Measurements from ENCODE around the gene ICE1.
"Not testable (repeated sequence)": the region's sequence is repeated elsewhere in the genome, so short reads cannot be mapped to it uniquely, and the experiment has no call there.

ICE1 gene

GRCh38 chr5:5424736-5425135 is 2.3 kb downstream of the ICE1 start:
- Histone ChIP-seq H3K27ac (no peak overlapping the region), H3K4me3 (no peak overlapping the region)

GRCh38 chr5:5430136-5430535 is 7.7 kb downstream of the ICE1 start:
- Histone ChIP-seq H3K4me3 (no peak overlapping the region), H3K27ac (no peak overlapping the region)

DNA sequence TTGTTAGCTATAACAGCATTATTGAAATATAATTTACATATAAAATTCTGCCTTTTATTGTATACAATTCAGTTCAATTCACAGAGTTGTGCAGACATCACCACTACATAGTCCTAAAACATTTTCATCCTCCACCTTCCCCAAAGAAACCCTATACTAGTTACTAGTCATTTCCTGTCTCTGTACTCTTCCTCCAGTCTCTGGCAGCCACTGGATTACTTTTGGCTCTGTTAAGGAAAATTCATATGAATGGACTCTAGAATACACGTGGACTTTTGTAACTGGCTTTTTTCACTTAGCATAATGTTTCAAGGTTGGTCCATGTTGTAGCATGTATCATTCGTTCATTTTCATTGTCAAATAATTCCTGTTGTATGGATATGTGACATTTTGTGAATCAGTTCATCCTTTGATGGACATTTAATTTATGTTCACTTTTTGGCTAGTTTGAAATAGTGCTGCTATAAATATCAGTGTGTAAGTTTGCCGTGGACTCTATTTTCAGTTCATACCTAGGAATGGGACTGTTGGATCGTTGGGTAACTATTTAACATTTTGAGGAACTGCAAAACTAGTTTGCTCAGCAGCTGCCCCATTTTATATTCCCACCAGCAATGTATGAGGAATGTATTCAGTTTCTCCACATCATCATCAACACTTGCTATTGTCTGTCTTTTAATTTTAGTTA is 9.7 kb downstream of the ICE1 start:
- H3K27ac ChIP-seq: no peak overlapping the region
- no peak overlapping the region for H3K4me3 ChIP-seq

DNA sequence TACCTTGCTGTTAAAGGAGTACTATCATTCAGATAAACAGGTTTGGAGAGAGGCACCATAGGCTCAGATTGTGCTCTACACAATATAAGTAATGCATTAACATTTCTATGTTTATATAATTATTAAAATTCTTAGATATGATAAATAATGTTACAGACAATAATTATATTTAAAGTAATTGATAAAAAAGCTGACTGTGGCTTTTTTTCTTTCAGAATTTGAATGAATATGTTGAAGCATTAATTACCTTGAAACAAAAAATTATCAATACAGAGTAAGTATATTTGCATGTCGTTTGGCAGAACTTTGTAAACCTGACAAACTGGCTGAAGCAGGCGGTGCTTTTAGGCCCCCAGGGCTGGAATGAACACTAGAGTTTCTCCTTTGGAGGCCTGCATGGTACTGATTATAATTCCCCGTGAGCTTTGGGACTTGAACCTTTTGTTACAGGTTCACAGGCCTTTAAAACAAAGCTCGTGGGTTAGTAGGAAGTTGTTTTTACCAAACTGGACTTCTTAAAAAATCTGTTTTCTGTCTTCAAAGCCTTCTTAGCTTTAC is 13.8 kb downstream of the ICE1 start:
- Histone ChIP-seq H3K4me3 (no peak overlapping the region), H3K27ac (no peak overlapping the region)

GRCh38 chr5:5437227-5438172 is 15.0 kb downstream of the ICE1 start:
- Histone ChIP-seq H3K27ac (no peak overlapping the region), H3K4me3 (no peak overlapping the region)

- H3K4me3 ChIP-seq: no peak overlapping the region
These were observed 29.4 kb downstream of the ICE1 start for GRCh38 chr5:5451863-5452262.

DNA sequence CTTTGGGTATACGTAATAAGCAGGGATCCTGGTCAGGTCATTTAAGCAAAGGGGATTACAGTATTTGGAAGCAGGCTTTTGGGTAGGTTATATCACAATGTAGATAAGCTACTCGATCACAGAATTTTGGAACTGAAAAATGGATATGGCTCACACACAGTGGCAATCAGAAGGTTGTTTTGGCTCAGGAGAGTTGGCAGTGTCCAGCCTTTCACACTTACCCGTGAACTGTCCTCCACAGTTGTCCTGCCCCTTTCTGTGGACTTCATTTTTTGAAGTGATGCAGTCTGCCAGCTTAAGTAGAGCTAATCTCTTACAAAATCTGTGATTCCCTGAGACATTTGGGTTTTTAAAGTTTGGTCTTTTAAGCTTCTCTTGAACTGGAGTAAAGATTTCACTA is 30.7 kb downstream of the ICE1 start:
- no peak overlapping the region for H3K4me3 ChIP-seq
- H3K27ac ChIP-seq: no peak overlapping the region

More at GRCh38 chr5:5451863-5452262, 29.4 kb downstream of the ICE1 start:
- no peak overlapping the region for H3K27ac ChIP-seq

DNA sequence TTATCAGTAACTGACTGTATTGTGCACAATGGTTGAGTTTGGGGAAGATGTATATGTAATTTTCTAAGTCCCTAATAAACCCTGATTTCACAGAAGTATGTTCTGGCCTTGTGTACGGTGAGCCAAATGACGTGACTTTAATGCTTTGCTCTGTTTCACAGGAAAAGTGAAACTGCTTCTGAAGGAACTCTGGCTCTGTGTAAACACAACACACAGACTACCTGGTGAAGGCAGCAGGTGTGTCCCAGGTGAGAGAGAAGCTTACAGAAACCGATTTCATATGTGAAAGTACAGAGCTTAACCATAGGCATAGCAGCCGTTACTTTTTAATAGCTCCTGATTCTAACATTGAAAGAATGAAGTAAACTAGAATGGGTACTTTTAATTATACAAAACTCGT is 31.9 kb downstream of the ICE1 start:
- Histone ChIP-seq H3K27ac (no peak overlapping the region), H3K4me3 (no peak overlapping the region)

DNA sequence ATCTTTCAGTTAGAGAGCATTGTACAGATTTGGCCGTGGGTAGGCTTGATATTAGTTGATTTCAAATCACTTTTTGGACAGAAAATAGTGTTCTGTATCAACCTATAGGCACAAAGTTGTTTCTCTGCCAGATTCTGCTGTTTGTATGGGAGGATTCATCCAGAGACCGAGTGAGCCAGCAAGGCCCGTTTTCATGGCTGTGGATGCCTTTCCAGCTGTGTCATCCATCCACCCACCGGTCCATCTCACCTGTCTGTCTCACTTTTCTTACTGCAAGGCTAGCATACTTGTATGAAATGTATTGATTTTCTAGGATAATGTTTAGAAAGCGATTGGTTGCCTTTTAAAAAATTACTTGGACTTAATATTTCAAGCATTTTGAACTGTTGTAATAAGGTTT is 34.4 kb downstream of the ICE1 start:
- Histone ChIP-seq H3K4me3 (no peak overlapping the region), H3K27ac (no peak overlapping the region)

DNA sequence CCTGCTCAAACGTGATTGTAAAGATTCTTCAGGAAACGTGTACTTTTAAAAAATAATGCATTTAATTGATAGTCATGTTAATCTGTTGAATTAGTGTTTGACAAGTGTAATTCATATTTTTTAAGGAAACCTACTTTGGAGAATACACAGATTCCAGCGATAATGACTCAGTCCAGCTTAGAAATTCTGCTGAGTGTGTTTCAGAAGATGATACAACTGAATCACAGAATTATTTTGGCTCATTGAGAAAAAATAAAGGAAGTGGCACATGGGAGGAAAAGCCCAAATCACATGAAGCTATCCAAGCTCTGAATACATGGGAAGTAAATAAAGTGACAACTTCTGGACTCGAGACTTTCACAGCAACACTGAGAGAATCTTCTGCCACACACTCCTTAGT is 37.8 kb downstream of the ICE1 start:
- Histone ChIP-seq H3K4me3 (no peak overlapping the region), H3K27ac (no peak overlapping the region)

- Histone ChIP-seq H3K27ac (no peak overlapping the region), H3K4me3 (no peak overlapping the region)
These were observed 38.5 kb downstream of the ICE1 start for GRCh38 chr5:5461012-5461411.

- Histone ChIP-seq H3K4me3 (no peak overlapping the region), H3K27ac (no peak overlapping the region)
These were observed 41.7 kb downstream of the ICE1 start for GRCh38 chr5:5464036-5464715.

- H3K27ac ChIP-seq: no peak overlapping the region
These were observed 43.8 kb downstream of the ICE1 start for GRCh38 chr5:5466227-5466626.

GRCh38 chr5:5467737-5468136 is 45.3 kb downstream of the ICE1 start:
- Histone ChIP-seq H3K4me3 (no peak overlapping the region), H3K27ac (no peak overlapping the region)

More at GRCh38 chr5:5466227-5466626, 43.8 kb downstream of the ICE1 start:
- H3K4me3 ChIP-seq: no peak overlapping the region

GRCh38 chr5:5470933-5471332 is 48.5 kb downstream of the ICE1 start:
- no peak overlapping the region for H3K4me3 ChIP-seq
- no peak overlapping the region for H3K27ac ChIP-seq

- no peak overlapping the region for H3K27ac ChIP-seq
These were observed 50.7 kb downstream of the ICE1 start for GRCh38 chr5:5473226-5473625.

GRCh38 chr5:5474961-5475360 is 52.5 kb downstream of the ICE1 start:
- H3K27ac ChIP-seq: no peak overlapping the region
- H3K4me3 ChIP-seq: no peak overlapping the region

More at GRCh38 chr5:5473226-5473625, 50.7 kb downstream of the ICE1 start:
- H3K4me3 ChIP-seq: no peak overlapping the region

GRCh38 chr5:5475975-5476374 is 53.5 kb downstream of the ICE1 start:
- no peak overlapping the region for H3K27ac ChIP-seq
- H3K4me3 ChIP-seq: no peak overlapping the region

DNA sequence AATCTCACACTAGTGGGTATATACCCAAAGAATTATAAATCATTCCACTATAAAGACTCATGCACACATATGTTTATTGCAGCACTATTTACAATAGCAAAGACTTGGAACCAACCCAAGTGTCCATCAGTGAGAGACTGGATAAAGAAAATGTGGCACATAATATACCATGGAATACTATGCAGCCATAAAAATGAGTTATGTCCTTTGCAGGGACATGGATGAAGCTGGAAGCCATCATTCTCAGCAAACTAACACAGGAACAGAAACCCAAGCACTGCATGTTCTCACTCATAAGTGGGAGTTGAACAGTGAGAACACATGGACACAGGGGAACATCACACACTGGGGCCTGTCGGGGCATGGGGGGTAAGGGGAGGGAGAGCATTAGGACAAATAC is 57.1 kb downstream of the ICE1 start:
- not testable (repeated sequence) for H3K27ac ChIP-seq, H3K4me3 ChIP-seq

- H3K27ac ChIP-seq: peak overlapping the region in 1 of 21 experiments; percentile 48
- H3K4me3 ChIP-seq: no peak overlapping the region
These were observed 58.1 kb downstream of the ICE1 start for GRCh38 chr5:5480481-5481111.

Measured in skin epidermis (tissue), 12 donors.